HepG2 (cell line): ENCODE results near the gene CHADL. TPM values are rescaled to one million over a fixed set of nuclear protein-coding genes. Genes with fewer than 3 reads are reported as not detected.
A peak's percentile ranks its signal among the peaks of the same experiment; 100 is the strongest.

Experiments used
- CAMTA2 ChIP-seq: sonication (generic); formaldehyde crosslinking; IDR thresholded peaks from 2 replicates; pipeline ENCODE4 v1.4.0; 2020; ENCODE audit warnings: mild to moderate bottlenecking, missing genetic modification reagents, borderline replicate concordance
- HIVEP1 ChIP-seq: sonication (generic); formaldehyde crosslinking; IDR thresholded peaks from 2 replicates; pipeline ENCODE4 v1.4.0; 2020; ENCODE audit warnings: mild to moderate bottlenecking, missing genetic modification reagents
- KAT7 ChIP-seq: IDR thresholded peaks from 2 replicates; pipeline ENCODE4 v1.6.1; 2018; ENCODE audit warnings: borderline replicate concordance, missing compliant biosample characterization
- KDM2A ChIP-seq: sonication (generic); formaldehyde crosslinking; IDR thresholded peaks from 2 replicates; pipeline ENCODE4 v1.4.0; 2020; ENCODE audit warnings: low read depth, missing genetic modification reagents, borderline replicate concordance
- MAFG ChIP-seq: sonication (generic); formaldehyde crosslinking; IDR thresholded peaks from 2 replicates; pipeline ENCODE4 v1.5.1; 2020; ENCODE audit warnings: mild to moderate bottlenecking, missing genetic modification reagents
- MEF2D ChIP-seq: sonication (generic); formaldehyde crosslinking; IDR thresholded peaks from 2 replicates; pipeline ENCODE4 v1.5.1; 2020; ENCODE audit warnings: mild to moderate bottlenecking, missing genetic modification reagents
- MEIS1 ChIP-seq: sonication (generic); formaldehyde crosslinking; IDR thresholded peaks from 2 replicates; pipeline ENCODE4 v1.9.0; 2021; ENCODE audit warnings: mild to moderate bottlenecking, missing genetic modification reagents, moderate library complexity, borderline replicate concordance
- NR2F2 ChIP-seq: IDR thresholded peaks from 2 replicates; pipeline ENCODE4 v1.6.1; 2012; ENCODE audit warnings: low read depth, inconsistent platforms, borderline replicate concordance
- POGK ChIP-seq: sonication (generic); formaldehyde crosslinking; conservative IDR thresholded peaks from 2 replicates; pipeline ENCODE4 v1.8.0; 2022; ENCODE audit warnings: mild to moderate bottlenecking, moderate library complexity, missing genetic modification reagents
- RNF2 ChIP-seq: fragments of 450-650 bp; conservative IDR thresholded peaks from 2 replicates; pipeline ENCODE4 v1.6.1; 2016; ENCODE audit warnings: low read depth
- YY1 ChIP-seq: IDR thresholded peaks from 2 replicates; pipeline ENCODE4 v1.6.1; 2011; ENCODE audit warnings: low read length, low read depth, moderate library complexity, mild to moderate bottlenecking; ENCODE audit not compliant: insufficient read depth, insufficient replicate concordance
- ZFX ChIP-seq: sonication (generic); formaldehyde crosslinking; IDR thresholded peaks from 2 replicates; pipeline ENCODE4 v1.4.0; 2020; ENCODE audit warnings: mild to moderate bottlenecking, low read depth, missing genetic modification reagents, moderate library complexity
- ZMYM3 ChIP-seq: sonication (generic); formaldehyde crosslinking; IDR thresholded peaks from 2 replicates; pipeline ENCODE4 v1.5.1; 2020; ENCODE audit warnings: mild to moderate bottlenecking, missing genetic modification reagents
- ZNF136 ChIP-seq: sonication (generic); formaldehyde crosslinking; IDR thresholded peaks from 2 replicates; pipeline ENCODE4 v1.8.1; 2022; ENCODE audit warnings: low read depth, mild to moderate bottlenecking, moderate library complexity, missing genetic modification reagents
- ZNF17 ChIP-seq: sonication (generic); formaldehyde crosslinking; IDR thresholded peaks from 2 replicates; pipeline ENCODE4 v1.5.0; 2020; ENCODE audit warnings: mild to moderate bottlenecking, missing genetic modification reagents
- ZNF292 ChIP-seq: sonication (generic); formaldehyde crosslinking; IDR thresholded peaks from 2 replicates; pipeline ENCODE4 v1.8.1; 2022; ENCODE audit warnings: mild to moderate bottlenecking, low read depth, missing genetic modification reagents, borderline replicate concordance
- ZNF513 ChIP-seq: sonication (generic); formaldehyde crosslinking; conservative IDR thresholded peaks from 2 replicates; pipeline ENCODE4 v1.5.0; 2020; ENCODE audit warnings: missing genetic modification reagents
- ZNF644 ChIP-seq: IDR thresholded peaks from 2 replicates; pipeline ENCODE4 v1.6.1; 2016; ENCODE audit warnings: low read depth
- polyA plus RNA-seq, 8 experiments: library from polyadenylated mRNA; depleted of rRNA in 3 of 8; stranded (reverse) in 7 of 8; unstranded in 1 of 8; fragments of >200 nt; fragmentation: Illumina TruSeq in 4 of 8; extraction: Trizol in 4 of 8; gene quantifications; 2 replicates each; pipeline versions ENCODE4 v1.2.1 to v1.2.3, GENCODE V29; 2011 to 2016; ENCODE audit warnings: low read depth in 4 of 8, missing spikeins in 1 of 8, mixed read lengths in 1 of 8; ENCODE audit not compliant: insufficient read depth in 1 of 8
- total RNA-seq, 5 experiments: library from RNA; depleted of rRNA; stranded (reverse); fragments of >200 nt; fragmentation: Illumina TruSeq; extraction: Trizol; gene quantifications; 2 replicates each; pipeline ENCODE4 v1.2.3, GENCODE V29; 2016; ENCODE audit warnings: low read depth in 1 of 5
- TF ChIP-seq, protein P1 (sequence below): sonication (generic); formaldehyde crosslinking; IDR thresholded peaks from 2 replicates; pipeline ENCODE4 v1.5.0; 2020; ENCODE audit warnings: mild to moderate bottlenecking, missing genetic modification reagents
- TF ChIP-seq, protein P2 (sequence below): sonication (generic); formaldehyde crosslinking; IDR thresholded peaks from 2 replicates; pipeline ENCODE4 v1.8.1; 2022; ENCODE audit warnings: low read depth, mild to moderate bottlenecking, missing genetic modification reagents

The CHADL gene
- total and polyA plus RNA-seq, 2 of the 13 experiments (the other 11 are each of a cell fraction or from before 2014, with no cell fraction given) = 2.8 to 8.1 TPM

GRCh38 chr22:41234815-41235695 is 5.7 kb downstream of the CHADL start (continued):
- TF ChIP-seq KAT7 (CRISPR knock-in tag) (no peak), POGK (0 out of 2 replicates have a peak, but pooled peaks have one; percentile 49), KDM2A (peak; percentile 46; the same call in 1 of the 2 replicates), ZFX (CRISPR knock-in tag) (no peak; the same call in 1 of the 2 replicates), ZNF644 (CRISPR knock-in tag) (peak; percentile 75), ZNF292 (CRISPR knock-in tag) (peak; percentile 22; the same call in 1 of the 2 replicates), RNF2 (no peak), YY1 (no peak), ZNF17 (CRISPR knock-in tag) (no peak), MEF2D (CRISPR knock-in tag) (no peak), MAFG (CRISPR knock-in tag) (no peak), MEIS1 (no peak), ZMYM3 (CRISPR knock-in tag) (no peak; the same call in 1 of the 2 replicates), CAMTA2 (no peak), ZNF513 (CRISPR knock-in tag) (no peak), HIVEP1 (CRISPR knock-in tag) (no peak; the same call in 1 of the 2 replicates), NR2F2 (no peak), ZNF136 (CRISPR knock-in tag) (no peak)
- TF ChIP-seq, protein P1, sequence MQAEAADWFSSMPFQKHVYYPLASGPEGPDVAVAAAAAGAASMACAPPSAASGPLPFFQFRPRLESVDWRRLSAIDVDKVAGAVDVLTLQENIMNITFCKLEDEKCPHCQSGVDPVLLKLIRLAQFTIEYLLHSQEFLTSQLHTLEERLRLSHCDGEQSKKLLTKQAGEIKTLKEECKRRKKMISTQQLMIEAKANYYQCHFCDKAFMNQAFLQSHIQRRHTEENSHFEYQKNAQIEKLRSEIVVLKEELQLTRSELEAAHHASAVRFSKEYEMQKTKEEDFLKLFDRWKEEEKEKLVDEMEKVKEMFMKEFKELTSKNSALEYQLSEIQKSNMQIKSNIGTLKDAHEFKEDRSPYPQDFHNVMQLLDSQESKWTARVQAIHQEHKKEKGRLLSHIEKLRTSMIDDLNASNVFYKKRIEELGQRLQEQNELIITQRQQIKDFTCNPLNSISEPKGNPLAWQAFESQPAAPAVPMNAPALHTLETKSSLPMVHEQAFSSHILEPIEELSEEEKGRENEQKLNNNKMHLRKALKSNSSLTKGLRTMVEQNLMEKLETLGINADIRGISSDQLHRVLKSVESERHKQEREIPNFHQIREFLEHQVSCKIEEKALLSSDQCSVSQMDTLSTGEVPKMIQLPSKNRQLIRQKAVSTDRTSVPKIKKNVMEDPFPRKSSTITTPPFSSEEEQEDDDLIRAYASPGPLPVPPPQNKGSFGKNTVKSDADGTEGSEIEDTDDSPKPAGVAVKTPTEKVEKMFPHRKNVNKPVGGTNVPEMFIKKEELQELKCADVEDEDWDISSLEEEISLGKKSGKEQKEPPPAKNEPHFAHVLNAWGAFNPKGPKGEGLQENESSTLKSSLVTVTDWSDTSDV (CRISPR knock-in tag) = no peak
- TF ChIP-seq, protein P2, sequence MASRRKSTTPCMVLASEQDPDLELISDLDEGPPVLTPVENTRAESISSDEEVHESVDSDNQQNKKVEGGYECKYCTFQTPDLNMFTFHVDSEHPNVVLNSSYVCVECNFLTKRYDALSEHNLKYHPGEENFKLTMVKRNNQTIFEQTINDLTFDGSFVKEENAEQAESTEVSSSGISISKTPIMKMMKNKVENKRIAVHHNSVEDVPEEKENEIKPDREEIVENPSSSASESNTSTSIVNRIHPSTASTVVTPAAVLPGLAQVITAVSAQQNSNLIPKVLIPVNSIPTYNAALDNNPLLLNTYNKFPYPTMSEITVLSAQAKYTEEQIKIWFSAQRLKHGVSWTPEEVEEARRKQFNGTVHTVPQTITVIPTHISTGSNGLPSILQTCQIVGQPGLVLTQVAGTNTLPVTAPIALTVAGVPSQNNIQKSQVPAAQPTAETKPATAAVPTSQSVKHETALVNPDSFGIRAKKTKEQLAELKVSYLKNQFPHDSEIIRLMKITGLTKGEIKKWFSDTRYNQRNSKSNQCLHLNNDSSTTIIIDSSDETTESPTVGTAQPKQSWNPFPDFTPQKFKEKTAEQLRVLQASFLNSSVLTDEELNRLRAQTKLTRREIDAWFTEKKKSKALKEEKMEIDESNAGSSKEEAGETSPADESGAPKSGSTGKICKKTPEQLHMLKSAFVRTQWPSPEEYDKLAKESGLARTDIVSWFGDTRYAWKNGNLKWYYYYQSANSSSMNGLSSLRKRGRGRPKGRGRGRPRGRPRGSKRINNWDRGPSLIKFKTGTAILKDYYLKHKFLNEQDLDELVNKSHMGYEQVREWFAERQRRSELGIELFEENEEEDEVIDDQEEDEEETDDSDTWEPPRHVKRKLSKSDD (CRISPR knock-in tag) = no peak
